Liver (tissue), 3 donors: ENCODE data around the gene SLC25A21.

Source experiments
- EGR1 ChIP-seq, 2 donors: IDR thresholded peaks; 2 replicates each; pipeline ENCODE4 v1.6.1; 2016 to 2018; ENCODE audit warnings: antibody characterized with exemption in 2 of 2, low read depth in 2 of 2
- GABPA ChIP-seq, 2 donors: IDR thresholded peaks in 1 of 2; conservative IDR thresholded peaks in 1 of 2; 2 replicates each; pipeline ENCODE4 v1.6.1; 2016; ENCODE audit warnings: antibody characterized with exemption in 2 of 2, mild to moderate bottlenecking in 1 of 2, moderate library complexity in 1 of 2
- JUND ChIP-seq, 2 donors: IDR thresholded peaks; 2 replicates each; pipeline ENCODE4 v1.6.1; 2016; ENCODE audit warnings: antibody characterized with exemption in 2 of 2
- YY1 ChIP-seq: IDR thresholded peaks from 2 replicates; pipeline ENCODE4 v1.6.1; 2016; ENCODE audit warnings: antibody characterized with exemption, mild to moderate bottlenecking
- TF ChIP-seq, protein P1 (sequence below): fragments of 150-350 bp; IDR thresholded peaks from 2 replicates; pipeline ENCODE4 v1.5.1; 2017; ENCODE audit warnings: improper control_type of control experiment, low read depth, low read length; ENCODE audit not compliant: missing input control
- TF ChIP-seq, protein P2 (sequence below): IDR thresholded peaks from 2 replicates; pipeline ENCODE4 v1.6.1; 2016; ENCODE audit warnings: antibody characterized with exemption
- TF ChIP-seq, protein P3 (sequence below): IDR thresholded peaks from 2 replicates; pipeline ENCODE4 v1.6.1; 2016; ENCODE audit warnings: antibody characterized with exemption, mild to moderate bottlenecking
- TF ChIP-seq, protein P4 (sequence below): IDR thresholded peaks from 2 replicates; pipeline ENCODE4 v1.6.1; 2016; ENCODE audit warnings: antibody characterized with exemption
- donor health status: healthy.
- donor health status: healthy.

DNA sequence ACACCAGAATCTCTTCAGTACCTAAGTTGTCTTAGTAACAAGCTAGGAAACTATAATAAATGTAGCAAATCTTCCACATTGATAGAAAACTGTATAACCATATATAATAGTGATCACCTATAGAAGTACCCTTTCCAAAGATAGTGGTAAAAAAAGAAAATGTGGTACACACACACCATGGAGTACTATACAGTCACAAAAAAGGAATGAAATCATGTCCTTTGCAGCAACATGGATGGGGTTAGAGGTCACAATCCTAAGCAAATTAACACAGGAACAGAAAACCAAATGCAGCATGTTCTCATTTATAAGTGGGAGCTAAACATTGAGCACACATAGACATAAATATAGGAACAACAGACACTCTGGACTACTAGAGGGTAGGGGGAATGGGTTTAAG, 90.5 kb downstream of the SLC25A21 start:
- TF ChIP-seq YY1 (no peak), JUND (IDR thresholded peaks at IDR 0.05) (no peak), EGR1 (IDR thresholded peaks at IDR 0.05; ENCODE audit: low read depth in 2 of 2) (no peak), GABPA (IDR thresholded peaks at IDR 0.05 in 1 of 2, conservative IDR thresholded peaks at IDR 0.05 in 1 of 2) (no peak)
- TF ChIP-seq, protein P1, sequence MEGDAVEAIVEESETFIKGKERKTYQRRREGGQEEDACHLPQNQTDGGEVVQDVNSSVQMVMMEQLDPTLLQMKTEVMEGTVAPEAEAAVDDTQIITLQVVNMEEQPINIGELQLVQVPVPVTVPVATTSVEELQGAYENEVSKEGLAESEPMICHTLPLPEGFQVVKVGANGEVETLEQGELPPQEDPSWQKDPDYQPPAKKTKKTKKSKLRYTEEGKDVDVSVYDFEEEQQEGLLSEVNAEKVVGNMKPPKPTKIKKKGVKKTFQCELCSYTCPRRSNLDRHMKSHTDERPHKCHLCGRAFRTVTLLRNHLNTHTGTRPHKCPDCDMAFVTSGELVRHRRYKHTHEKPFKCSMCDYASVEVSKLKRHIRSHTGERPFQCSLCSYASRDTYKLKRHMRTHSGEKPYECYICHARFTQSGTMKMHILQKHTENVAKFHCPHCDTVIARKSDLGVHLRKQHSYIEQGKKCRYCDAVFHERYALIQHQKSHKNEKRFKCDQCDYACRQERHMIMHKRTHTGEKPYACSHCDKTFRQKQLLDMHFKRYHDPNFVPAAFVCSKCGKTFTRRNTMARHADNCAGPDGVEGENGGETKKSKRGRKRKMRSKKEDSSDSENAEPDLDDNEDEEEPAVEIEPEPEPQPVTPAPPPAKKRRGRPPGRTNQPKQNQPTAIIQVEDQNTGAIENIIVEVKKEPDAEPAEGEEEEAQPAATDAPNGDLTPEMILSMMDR, result no peak
- TF ChIP-seq, protein P2, sequence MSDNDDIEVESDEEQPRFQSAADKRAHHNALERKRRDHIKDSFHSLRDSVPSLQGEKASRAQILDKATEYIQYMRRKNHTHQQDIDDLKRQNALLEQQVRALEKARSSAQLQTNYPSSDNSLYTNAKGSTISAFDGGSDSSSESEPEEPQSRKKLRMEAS, result no peak
- TF ChIP-seq, protein P3, sequence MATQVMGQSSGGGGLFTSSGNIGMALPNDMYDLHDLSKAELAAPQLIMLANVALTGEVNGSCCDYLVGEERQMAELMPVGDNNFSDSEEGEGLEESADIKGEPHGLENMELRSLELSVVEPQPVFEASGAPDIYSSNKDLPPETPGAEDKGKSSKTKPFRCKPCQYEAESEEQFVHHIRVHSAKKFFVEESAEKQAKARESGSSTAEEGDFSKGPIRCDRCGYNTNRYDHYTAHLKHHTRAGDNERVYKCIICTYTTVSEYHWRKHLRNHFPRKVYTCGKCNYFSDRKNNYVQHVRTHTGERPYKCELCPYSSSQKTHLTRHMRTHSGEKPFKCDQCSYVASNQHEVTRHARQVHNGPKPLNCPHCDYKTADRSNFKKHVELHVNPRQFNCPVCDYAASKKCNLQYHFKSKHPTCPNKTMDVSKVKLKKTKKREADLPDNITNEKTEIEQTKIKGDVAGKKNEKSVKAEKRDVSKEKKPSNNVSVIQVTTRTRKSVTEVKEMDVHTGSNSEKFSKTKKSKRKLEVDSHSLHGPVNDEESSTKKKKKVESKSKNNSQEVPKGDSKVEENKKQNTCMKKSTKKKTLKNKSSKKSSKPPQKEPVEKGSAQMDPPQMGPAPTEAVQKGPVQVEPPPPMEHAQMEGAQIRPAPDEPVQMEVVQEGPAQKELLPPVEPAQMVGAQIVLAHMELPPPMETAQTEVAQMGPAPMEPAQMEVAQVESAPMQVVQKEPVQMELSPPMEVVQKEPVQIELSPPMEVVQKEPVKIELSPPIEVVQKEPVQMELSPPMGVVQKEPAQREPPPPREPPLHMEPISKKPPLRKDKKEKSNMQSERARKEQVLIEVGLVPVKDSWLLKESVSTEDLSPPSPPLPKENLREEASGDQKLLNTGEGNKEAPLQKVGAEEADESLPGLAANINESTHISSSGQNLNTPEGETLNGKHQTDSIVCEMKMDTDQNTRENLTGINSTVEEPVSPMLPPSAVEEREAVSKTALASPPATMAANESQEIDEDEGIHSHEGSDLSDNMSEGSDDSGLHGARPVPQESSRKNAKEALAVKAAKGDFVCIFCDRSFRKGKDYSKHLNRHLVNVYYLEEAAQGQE, result no peak
- TF ChIP-seq, protein P4, sequence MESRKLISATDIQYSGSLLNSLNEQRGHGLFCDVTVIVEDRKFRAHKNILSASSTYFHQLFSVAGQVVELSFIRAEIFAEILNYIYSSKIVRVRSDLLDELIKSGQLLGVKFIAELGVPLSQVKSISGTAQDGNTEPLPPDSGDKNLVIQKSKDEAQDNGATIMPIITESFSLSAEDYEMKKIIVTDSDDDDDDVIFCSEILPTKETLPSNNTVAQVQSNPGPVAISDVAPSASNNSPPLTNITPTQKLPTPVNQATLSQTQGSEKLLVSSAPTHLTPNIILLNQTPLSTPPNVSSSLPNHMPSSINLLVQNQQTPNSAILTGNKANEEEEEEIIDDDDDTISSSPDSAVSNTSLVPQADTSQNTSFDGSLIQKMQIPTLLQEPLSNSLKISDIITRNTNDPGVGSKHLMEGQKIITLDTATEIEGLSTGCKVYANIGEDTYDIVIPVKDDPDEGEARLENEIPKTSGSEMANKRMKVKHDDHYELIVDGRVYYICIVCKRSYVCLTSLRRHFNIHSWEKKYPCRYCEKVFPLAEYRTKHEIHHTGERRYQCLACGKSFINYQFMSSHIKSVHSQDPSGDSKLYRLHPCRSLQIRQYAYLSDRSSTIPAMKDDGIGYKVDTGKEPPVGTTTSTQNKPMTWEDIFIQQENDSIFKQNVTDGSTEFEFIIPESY, result no peak
